ENCODE measurements around the gene CNR2.

DNA sequence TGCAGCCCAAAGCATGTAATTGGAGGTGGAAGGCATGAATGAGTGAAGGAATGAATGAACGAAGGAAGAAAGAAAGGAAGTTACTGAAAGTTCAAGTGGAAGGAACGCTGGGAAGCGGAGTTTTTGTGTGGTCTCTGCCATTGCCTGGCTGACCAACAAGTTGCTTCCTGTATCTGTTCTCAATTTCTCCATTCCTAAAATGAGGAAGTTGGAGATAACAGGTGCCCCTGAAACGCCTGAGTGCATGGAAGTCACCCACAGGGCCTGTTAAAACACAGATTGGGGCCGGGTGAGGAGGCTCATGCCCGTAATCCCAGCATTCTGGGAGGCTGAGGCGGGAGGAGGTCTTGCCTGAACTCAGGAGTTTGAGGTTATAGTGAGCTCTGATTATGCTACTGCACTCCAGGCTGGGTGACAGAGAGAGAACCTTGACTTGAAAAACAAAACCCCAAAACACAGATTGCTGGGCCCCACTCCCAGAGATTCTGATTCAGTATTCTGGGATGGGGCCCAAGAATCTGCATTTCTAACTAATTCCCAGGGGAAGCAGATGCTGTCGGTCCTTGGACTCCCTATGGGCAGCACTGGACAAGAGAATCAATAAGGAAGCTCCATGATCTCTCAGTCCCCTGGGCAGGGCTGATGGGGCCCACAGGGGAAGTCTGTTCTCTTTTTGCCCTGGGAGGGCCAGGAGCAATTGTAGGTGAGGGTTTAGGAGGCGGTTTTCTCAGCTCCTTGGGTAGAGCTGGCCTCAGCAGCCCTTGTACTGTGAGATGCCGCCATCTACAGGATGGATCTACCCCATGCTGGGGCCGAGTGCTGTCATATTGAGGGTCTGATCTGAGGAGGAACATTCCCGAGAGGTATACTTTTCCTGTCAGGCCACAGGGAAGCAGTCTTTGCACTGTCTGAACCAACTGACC lies 3.3 kb upstream of the CNR2 start:
- peak in 2 of 3 donors; percentile 23 to 54 for TF ChIP-seq POLR2AphosphoS5 (IDR thresholded peaks at IDR 0.05)
- no peak for TF ChIP-seq POLR2A (IDR thresholded peaks at IDR 0.05)
- peak; percentile 49 to 83 (median 73) for TF ChIP-seq CTCF (IDR thresholded peaks at IDR 0.05 in 8 of 11, conservative IDR thresholded peaks at IDR 0.05 in 3 of 11)
